ENCODE measurements around the gene MYO16. TPM values are rescaled to one million over a fixed set of nuclear protein-coding genes. Genes with fewer than 3 reads are reported as not detected.

MYO16 gene
- total RNA-seq, 1 donor from 2014 or later, result 0.03 TPM

DNA sequence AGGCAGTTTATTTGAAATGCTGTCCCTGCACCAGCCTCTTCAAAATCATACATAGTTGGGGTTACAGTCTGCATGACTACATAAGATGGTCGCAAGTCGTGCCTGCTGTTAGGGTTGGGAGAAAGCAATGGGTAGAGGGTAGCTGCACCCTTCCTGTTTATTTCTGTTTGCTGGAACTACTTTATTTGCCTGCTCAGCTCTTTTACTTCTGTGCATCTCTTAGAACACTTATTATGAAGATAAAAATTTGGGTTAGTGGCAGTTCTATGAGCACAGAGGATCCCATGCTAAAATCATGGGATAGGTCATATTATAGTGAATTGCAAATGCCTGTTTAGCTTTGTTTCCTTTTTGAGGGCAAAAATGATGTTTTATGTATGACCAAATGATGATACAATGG is 160.1 kb downstream of the MYO16 start:
- no peak for DNase-seq (ENCODE audit: low read depth)

DNA sequence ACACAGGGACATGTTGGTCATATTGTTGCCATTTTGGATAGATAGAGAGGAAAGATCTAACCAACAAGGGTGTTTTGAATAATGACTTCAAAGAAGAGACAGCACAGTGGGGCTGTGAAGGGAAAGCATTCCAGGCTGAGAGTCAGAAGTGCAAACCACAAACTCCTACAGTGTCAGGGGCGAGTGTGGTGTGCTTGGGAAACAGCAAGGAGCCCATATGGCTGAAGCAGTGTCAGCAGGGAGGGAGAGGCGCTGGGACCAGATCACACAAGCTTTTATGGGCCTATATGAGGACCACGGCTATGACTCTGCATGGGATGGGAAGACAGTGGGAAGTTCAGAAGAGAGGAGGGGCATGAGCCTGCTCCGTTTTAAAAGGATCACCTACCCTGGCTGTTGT is 166.4 kb downstream of the MYO16 start:
- no peak for DNase-seq (ENCODE audit: low read depth)

DNA sequence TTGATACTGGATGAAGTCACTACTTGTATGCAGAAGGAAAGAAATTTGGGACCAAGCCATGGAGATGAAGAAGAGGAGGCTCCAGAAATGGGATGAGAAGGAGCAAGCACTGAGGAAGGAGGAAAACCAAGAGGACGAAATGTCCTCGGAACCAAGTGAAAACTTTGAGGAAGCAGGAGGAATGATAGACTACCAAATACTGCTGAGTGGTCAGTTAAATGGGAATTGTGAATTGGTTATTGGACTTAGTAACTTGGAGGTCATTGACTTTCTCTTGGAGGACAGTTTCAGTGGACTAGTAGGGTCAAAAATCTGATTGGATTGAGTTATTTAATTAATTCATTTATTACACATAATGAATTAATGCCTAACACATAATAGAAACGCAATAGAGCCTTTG is 167.9 kb downstream of the MYO16 start:
- DNase-seq (ENCODE audit: low read depth), result no peak

DNA sequence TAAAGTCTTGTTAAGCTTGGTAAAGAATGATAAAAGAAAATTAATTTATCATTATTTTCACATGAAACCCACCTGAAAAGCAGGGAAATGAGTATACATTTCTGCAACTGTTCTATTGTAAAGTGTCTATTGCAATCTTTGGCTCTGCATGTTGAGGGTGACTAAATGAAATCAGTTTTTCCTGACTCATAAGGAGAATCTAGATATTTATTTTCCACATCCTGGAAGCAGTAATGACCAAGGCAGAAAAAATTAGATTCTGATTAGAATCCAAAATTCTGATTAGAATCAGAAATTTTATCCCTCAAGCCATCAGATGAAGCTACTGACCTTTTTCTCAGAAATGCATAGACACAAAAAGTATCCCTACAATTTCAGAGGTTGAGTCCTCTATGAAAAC is 178.4 kb downstream of the MYO16 start:
- DNase-seq (ENCODE audit: low read depth), result no peak

DNA sequence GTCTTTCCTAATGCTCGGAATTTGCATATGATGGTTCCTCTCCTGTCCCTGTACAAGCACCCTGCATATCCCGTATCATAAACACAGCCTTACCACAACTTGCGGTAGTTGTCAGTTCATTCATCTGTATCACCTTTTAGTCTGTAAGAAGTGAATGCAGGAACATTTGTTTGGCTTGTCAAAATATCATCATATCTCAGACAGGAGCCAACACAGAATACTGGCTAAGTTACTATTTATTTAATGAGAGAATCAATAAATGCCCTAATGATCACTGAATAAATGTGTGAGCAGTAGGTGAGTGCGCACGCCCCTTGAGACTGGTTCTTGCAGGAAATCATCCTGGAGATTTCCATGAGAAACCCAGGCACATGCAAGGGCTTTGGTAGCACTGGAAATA is 182.8 kb downstream of the MYO16 start:
- no peak for DNase-seq (ENCODE audit: low read depth)

DNA sequence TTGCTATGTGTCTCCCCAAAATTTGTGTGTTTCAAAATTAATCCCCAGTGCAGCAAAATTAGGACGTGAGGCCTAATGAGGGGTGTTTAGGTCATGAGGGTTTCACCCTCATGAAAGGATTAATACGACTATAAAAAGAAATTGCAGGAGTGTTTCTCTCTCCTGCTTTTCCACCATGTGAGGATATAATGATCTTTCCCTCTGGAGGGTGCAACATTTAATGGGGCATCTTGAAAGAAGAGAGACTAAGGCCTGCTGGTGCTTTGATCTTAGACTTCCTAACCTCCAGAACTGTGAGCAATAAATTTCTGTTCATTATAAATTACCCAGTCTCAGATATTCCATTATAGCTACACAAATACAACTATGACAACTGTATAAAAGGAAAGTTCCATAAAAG is 183.2 kb downstream of the MYO16 start:
- no peak for DNase-seq (ENCODE audit: low read depth)

DNA sequence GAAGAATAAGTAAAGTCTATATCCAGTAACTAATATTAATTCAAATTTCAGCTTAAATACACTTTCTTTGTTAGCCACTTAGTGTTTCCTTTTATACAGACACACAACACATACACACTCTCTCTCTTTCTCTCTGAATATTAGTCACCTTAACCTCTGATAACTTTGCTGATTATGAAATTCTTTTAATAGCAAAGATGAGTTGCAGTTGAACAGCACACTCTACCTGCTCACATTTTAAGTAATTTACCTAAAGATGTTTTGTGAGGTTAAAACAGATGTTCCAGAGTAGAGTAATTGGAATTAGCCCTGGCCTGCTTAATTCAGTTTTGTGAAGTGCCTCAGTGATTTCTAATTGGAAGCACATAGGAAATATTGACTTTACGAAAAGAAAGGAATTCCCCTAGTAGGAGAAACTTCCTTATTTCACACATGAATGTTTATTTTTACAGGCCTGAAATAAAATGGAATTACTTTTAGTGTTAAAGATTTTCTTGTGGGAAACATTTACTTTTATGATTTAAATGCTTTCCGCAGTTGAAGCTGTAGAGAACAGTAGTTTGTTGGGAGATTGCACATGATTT is 184.3 kb downstream of the MYO16 start:
- DNase-seq (ENCODE audit: low read depth), result no peak

DNA sequence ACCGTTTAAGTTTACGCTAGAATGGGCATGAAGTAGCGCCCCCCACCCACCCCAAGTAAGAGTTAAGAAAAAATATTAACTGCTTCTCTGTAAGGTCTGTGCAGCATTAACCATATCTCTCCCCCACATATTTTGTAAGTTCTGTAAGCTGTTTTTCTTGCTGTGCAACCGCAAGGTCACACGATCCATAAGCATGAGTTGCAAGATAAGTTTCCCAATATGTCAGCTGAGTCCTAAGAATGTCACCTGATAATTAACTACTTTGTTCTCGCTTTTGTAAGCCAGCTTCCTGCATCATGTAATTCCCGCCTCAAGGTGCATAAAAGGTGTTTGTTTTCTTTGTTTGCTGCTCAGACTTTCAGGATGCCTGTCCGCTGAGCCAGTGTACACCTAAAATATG is 187.0 kb downstream of the MYO16 start:
- no peak for DNase-seq (ENCODE audit: low read depth)

DNA sequence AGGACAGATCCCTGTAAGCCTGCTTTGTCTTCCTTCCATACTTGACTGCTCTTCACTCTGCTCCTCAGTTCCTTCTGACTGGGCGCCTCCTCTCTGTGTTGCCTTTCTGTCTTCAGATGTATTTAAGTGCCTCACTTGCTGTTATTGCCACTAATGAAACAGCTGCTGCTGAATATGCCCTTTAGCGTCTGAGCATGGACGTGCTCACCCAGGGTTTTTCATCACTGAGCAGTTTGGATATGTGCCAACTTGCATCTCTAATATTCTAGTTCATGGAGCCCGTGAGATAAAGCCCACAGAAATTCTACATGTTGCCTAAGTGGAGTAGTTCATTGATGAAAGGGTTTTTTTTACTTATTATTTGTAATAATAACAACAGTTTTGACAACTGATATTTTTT is 198.2 kb downstream of the MYO16 start:
- no peak for DNase-seq (ENCODE audit: low read depth)

DNA sequence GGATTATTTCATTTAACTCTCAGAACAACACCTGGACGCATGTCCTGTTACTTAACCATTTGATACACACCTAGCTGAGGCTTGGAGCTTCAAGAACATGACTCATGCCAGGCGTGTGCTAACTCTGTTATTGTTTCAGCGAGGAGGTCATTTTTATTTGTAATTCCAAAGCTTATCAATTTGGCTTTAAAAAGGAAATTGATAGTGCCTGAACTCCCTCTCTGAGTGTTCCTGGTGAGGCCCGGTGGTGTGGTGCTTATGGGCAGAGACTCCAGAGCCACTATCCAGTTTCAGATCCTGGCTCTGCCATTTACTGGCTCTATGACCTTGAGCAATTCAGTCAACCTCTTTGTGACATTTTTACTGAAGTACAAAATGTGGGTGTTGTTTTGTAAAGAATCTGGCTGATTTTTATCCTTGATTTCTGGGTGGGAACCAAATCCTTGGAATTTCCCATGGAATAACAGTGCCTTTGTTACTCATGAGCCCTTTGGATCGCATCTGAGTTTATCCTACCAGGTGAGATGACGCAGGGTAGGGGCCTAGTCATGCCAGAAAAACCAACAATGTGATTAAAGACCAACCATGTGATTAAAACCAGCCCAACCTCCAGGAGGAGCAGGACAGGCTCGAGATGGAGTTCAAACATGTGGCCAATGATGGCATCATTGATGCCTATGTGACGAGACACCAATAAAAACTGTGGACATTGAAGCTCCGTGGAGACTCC is 198.8 kb downstream of the MYO16 start:
- no peak for DNase-seq (ENCODE audit: low read depth)

DNA sequence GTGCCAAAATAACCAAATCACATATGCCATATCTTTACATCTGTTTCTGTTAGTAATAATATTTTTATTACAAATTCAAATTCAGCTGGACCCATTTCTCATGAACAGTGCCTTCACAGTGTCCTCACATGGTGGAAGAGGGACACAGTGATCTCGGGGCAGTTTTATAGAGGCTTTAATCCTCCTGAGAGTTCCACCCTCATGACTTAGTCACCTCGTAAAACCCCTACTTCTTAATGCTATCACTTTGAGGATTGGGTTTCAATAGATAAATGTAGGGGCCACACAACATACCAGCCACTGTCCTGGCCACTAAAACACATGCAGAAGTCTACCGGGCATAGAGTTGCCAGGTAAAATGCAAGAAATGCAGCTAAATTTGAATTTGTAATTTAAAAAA is 201.5 kb downstream of the MYO16 start:
- DNase-seq (ENCODE audit: low read depth), result no peak

DNA sequence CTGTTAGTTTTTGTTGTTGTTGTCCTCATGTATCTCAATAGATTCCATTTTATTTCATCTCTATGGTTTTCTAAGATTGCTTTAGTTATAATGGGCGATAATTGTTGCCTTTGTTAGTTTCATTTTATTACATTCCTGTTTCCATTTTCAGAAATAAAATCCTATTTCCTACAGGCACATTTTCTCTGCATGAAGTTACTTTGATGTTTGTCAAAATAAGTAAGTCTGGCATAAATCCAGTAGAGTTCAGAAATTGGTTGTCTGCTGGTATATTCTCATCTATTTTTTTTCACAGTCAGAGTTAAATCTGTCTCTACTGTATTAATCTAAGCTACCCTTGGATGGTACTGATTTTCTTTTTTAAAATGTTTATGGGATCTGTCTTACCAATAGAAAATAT is 204.1 kb downstream of the MYO16 start:
- DNase-seq (ENCODE audit: low read depth), result no peak

DNA sequence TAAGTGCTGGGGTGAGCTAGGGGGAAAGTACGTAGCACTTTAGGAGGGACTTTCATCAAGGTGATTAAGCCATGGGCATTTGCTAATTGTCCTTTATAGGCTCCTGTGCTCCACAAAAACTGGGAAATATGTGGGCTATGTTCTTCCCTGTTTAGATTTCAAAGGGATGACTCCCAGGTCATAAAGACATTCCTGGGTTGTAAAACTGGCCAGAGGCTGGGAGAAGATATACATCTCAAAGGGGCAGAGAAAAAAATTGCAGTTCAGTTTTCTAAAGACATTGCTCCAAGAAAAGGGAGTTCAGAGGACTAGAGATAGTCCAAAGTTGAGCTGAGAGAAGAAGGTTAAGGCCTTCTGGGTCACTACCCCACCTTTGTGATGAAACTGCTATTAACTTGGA is 204.8 kb downstream of the MYO16 start:
- no peak for DNase-seq (ENCODE audit: low read depth)

DNA sequence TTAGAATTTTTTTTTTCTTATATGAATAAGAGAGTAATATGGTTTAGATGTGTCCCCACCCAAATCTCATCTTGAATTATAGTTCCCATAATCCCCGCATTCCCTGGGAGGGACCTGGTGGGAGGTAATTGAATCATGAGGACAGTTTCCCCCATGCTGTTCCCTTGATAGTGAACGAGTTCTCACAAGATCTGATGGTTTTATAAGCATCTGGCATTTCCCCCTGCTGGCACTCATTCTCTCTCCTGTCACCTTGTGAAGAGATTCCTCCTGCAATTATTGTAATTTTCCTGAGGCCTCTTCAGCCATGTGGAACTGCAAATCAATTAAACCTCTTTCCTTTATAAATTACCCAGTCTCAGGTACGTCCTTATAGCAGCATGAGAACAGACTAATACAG is 205.7 kb downstream of the MYO16 start:
- DNase-seq (ENCODE audit: low read depth), result no peak

DNA sequence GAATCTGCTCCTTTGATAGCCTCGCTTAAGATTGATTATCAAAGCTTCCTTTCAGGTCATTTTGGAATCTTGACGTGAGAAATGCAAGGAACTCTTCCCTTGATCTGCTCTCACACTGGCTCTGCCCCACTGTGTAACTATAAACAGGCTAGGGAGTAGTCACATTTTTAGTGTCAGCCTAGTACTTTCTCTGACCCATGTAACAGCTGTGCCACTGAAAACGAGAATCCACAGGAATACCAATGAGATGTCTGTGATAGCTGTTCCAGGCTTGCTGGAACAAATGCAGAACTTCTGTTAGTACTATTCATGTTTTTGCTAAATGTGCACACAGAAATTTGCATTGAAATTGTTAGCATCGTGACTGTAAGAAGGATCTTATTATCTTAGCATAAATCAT is 221.3 kb downstream of the MYO16 start:
- peak; percentile 22 for DNase-seq (ENCODE audit: low read depth)

DNA sequence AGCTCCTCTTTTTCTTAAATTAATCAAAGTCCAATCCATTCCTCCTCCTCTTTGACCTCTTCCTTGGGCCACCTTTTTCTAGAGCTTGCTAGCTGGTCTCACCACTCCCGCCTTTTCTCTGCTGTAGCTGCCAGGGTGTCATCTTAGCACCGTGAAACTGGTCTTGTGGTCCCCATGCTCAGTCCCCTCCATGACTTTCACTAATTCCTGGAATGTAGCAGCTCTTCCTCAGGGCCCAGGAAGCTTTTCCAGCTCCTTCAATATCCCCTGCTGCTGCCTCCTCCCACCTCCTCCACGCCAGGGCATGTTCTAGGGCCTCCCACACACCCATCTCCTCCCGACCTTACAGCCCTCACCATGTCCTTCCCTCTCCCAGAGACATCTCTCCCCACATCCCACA is 222.2 kb downstream of the MYO16 start:
- DNase-seq (ENCODE audit: low read depth), result peak; percentile 5

DNA sequence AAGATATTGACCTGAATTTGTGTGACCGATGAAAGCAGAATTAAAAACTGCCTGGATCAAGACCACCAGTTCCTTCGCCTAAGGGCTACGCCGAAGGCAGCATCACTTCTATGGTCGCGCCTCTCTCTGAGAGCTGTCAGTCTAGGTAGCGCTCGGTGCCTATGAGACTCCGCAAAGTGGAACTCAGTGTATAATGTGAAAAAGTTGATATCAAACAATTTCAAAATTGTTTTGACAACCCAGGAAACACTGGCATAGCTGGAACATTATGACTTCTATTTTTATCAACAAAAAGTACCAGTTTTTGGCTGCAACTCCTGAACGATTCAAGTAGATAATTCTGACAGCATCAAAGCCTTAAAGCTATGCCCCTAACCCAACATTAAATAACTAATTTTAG is 223.6 kb downstream of the MYO16 start:
- no peak for DNase-seq (ENCODE audit: low read depth)

DNA sequence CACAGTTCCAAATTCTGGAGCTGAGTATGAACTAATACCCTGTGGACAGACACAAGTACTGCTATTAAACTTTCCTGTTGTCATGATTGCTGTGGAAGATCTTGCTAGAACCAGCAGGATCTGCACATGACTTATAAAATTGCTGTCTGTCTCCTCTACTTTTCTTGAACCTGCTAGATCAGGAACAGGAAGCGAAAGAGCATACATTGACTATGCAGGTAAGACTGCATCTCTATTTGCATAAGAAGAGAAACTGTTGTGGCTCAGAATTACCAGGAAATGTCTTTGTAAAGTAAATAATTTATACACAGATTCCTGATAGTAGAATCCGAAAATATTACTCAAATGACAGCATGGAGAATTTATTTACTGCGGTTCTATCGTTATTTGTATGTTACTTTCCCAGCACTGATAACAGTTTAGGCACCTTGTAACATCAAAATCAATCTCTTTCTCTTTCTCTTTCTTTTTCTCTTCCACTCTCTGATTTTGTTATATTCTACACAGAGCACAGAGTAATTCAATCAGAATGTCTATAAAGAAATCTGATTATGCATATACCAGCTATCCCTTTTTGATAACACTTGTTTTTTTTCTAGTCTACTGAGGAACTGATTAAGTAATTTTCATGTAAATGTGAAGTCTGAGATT is 226.5 kb downstream of the MYO16 start:
- no peak for DNase-seq (ENCODE audit: low read depth)

DNA sequence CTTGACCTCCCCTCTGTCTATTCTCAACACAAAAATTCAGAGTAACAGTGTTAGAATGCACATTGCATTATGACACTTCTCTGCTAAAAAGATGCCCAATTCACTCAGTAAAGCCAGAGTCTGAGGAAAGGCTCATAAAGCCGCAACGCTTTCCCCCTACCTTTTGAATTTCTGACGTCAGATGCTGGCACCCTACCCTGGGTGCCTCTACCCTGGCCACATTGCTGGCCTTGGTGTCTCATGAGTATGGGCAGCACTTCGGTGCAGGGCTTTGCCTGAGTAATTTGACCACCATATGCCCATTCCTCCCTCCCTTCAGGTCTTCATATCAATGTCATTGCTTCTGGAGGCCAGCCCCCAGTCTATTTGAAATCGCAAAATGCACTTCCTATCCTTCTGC is 229.3 kb downstream of the MYO16 start:
- DNase-seq (ENCODE audit: low read depth), result no peak

DNA sequence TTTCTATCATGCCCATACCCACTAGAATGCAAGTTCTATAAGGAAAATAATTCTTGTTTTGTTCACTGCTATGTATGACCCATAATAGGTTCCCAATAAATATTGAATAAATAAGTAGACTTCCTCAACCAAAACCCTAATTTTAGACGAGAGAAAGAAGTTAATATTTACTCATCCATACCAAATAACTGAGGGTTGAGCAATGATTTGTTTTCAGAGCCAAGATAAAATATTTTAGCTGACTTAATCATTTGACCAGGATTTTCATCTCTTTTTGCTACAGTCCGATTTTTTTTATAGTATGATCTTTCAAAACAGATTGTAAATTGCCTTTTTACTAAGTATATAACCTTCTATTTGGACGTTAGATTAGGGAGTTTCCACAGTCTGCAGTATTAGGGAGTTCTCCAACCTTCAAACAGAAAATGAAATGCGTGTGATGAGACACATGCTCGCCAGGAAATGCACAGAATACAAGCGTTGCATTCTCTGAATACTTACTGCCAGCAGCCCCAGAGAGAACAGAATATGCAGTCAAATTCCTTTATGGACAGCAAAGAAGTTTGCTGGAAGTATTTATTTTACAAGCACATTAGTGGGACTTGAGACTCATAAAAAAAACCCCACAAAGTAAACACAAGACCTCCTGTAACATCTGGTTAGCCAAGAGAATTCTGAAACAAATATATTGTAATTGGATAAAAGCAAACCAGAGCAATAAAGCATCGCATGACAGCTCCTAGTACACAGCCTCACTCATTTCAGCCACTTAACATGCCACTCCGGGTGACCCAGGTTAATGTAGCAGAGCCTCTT is 230.0 kb downstream of the MYO16 start:
- no peak for DNase-seq (ENCODE audit: low read depth)

DNA sequence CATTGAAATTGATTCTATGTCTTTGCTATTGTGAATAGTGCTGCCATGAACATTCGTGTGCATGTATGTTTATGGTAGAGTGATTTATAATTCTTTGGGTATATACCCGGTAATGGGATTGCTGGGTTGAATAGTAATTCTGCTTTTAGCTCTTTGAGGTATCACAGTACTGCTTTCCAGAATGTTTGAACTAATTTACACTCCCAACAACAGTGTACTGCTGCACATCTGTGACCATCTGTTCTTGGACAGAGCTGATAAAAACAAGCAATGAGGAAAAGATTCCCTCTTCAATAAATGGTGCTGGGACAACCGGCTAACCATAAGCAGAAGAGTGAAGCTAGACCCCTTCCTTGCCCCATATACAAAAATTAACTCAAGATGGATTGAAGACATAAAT is 231.0 kb downstream of the MYO16 start:
- no peak for DNase-seq (ENCODE audit: low read depth)

DNA sequence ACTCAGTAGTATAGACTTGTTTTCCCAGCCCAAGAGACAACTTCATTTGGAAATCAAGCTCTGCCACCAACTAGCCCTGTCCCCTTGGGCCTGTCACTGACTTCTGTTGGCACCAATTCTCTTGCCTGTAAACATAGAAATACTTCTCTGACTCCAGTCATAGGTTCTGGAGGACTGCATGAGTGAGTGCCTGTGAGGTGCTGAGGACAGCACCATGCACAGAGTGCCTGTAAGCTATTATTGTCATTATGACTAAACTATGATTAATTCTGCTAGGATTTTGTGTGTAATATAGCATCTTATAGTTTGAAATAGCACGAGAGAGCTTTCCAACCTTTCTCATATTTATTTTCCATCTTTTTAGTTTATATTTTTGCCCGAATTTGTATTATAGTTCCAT is 247.9 kb downstream of the MYO16 start:
- peak; percentile 16 for DNase-seq (ENCODE audit: low read depth)
